Omental fat pad (tissue), 4 donors: ENCODE data around the gene GREB1L. TPM values are rescaled to one million over a fixed set of nuclear protein-coding genes. Genes with fewer than 3 reads are reported as not detected.

Source experiments
- ATAC-seq: fragments of 150-250 bp; one replicate; pipeline ENCODE4 v1.9.1; 2016; ENCODE audit warnings: mild to moderate bottlenecking, moderate library complexity; ENCODE audit not compliant: low FRiP score
- DNase-seq: peaks from one replicate; pipeline ENCODE4 v3.0.0-alpha.2; 2019; ENCODE audit warnings: low spot score
- total RNA-seq, 4 donors: library from RNA; depleted of rRNA; stranded (reverse); fragments of >200 nt; gene quantifications; one replicate each; pipeline ENCODE4 v1.1.0, GENCODE V29; 2016
- TF ChIP-seq, protein P1 (sequence below), 3 donors: fragments of 450-650 bp; IDR thresholded peaks; one replicate each; pipeline ENCODE4 v1.5.1; 2016 to 2017; ENCODE audit warnings: antibody characterized with exemption in 3 of 3, mild to moderate bottlenecking in 3 of 3, moderate library complexity in 2 of 3

The GREB1L gene
- 10 to 100 TPM in 3 of 4 donors, 1 to 10 TPM in 1; 6.0 to 29.5 (median 21.7) TPM for total RNA-seq

DNA sequence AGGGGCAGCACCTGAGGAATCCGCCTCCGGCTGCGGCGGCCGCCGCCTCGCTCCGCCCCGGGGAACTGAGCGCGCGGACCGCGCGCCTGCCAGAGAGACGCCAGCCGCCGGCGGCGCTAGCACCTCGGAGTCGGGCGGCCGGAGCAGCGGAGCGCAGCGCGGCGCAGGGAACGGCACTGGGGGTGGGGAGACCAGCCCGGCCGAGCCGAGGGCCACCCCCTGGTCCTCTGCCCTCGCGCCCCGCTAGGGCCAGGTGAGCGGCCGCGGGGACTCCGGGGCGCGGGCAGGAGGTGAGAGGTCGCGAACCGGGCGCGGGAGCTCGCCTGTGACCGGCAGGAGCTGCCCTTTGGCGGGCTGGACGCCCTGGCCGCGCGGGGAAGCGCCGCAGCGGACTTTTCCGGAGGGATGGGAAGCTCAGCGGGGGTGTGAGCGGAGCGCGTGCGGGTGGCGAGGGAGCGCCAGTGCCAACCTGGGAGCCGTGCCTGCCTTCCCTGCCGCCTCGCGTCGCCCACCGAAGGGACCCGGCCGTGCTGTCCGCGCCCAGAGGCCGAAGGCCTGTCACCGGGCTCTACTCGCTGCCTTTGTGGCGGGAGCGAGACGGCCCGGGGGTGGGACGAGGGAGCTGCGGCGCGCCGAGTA, at the start of gene GREB1L:
TSS of gene GREB1L (plus strand) at position 92 of the 639 bp plus-strand sequence. CDS start 141,287 bp downstream, outside the sequence.
- peak; percentile 73 for ATAC-seq
- TF ChIP-seq, protein P1, sequence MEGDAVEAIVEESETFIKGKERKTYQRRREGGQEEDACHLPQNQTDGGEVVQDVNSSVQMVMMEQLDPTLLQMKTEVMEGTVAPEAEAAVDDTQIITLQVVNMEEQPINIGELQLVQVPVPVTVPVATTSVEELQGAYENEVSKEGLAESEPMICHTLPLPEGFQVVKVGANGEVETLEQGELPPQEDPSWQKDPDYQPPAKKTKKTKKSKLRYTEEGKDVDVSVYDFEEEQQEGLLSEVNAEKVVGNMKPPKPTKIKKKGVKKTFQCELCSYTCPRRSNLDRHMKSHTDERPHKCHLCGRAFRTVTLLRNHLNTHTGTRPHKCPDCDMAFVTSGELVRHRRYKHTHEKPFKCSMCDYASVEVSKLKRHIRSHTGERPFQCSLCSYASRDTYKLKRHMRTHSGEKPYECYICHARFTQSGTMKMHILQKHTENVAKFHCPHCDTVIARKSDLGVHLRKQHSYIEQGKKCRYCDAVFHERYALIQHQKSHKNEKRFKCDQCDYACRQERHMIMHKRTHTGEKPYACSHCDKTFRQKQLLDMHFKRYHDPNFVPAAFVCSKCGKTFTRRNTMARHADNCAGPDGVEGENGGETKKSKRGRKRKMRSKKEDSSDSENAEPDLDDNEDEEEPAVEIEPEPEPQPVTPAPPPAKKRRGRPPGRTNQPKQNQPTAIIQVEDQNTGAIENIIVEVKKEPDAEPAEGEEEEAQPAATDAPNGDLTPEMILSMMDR (IDR thresholded peaks at IDR 0.05) = no peak
- DNase-seq = no peak

DNA sequence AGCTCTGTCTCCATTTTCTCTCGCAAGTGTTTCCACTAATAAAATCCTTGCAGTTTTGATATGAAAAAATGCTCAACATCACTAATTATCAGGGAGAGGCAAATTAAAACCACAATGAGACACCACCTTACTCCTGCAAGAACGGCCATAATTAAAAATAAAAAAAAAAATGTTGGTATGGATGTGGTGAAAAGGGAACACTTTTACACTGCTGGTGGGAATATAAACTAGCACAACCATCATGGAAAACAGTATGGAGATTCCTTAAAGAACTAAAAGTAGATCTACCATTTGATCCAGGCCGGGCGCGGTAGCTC, 49.8 kb upstream of the GREB1L start:
- DNase-seq = no peak
- ATAC-seq = no peak
- TF ChIP-seq, protein P1 (IDR thresholded peaks at IDR 0.05) = no peak

DNA sequence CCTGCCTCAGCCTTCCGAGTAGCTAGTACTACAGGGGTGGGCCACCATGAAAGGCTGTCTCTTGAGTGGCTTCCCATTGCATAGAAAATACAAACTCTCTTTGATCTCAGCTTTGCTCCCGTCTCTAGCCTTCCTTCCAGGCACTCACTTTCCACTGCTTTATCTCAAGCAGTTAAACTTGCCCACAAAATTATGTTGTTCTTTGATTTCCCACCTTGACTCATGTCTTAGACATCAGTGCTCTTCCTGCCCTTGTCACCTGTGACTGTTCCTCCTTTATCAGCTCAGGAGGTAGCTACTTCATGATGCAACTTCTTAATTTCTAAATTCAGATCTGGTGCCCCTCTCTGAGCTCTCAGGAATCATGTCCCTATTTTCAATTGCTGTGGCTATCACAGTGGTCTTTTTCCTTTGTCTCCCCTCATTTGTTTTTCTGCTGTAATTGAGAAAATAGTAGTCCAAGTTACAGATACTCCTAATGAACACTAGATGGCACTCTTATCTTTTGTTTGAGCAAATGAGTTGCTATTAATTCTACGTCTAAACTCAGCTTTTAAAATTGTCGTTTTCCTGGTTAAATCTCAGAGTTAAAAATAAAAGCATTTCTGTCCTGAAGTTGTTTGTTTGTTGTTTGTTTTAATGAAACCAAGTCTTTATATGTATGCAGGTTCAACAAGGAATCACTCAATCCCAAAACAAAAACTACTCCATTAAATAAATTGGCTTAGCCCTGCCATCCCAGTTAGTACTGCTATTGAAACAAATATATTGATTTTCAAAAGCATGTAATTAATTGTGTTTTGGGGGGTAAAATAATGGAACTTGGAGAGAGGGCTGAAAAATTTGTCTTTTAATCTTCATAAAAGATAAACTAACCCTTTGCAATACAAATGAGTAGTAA, 46.9 kb upstream of the GREB1L start:
- DNase-seq (no peak), ATAC-seq (no peak)
- TF ChIP-seq, protein P1 (IDR thresholded peaks at IDR 0.05) = no peak

DNA sequence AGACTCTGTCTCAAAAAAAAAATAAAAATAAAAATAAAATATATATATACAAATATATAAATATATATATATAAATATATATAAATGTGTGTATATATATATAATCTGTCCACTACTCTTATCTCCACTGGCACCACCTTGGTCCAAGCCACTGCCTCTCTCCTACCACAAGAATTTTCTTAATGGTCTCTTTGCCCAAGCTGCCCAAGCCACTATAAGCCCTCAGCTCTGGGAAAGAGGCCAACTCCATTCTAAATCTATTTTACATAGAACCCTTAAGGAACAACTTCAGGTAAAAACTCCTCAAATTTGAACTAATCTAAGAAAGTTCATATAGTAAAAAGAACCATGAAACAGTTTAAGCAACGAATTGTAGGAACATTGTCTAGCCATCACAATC, 45.6 kb upstream of the GREB1L start:
- TF ChIP-seq, protein P1 (IDR thresholded peaks at IDR 0.05) = no peak
- ATAC-seq (no peak), DNase-seq (no peak)

DNA sequence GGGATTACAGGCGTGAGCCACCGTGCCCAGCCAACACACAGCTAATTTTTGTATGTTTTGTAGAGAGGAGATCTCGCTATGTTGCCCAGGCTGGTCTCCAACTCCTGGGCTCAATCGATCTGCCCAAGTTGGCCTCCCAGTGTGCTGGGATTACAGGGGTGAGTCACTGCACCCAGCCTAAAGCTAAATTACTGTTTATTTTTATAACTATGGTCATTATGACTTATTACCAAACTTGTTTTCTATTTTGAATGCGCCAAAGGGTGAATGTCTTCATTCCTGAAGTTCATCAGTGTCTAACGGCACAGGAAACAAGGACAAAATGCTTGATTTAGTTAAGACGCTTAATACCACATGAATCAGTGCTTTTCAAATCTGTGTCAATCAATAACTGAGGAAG, 38.9 kb upstream of the GREB1L start:
- TF ChIP-seq, protein P1 (IDR thresholded peaks at IDR 0.05) = no peak
- DNase-seq = no peak
- ATAC-seq = no peak

DNA sequence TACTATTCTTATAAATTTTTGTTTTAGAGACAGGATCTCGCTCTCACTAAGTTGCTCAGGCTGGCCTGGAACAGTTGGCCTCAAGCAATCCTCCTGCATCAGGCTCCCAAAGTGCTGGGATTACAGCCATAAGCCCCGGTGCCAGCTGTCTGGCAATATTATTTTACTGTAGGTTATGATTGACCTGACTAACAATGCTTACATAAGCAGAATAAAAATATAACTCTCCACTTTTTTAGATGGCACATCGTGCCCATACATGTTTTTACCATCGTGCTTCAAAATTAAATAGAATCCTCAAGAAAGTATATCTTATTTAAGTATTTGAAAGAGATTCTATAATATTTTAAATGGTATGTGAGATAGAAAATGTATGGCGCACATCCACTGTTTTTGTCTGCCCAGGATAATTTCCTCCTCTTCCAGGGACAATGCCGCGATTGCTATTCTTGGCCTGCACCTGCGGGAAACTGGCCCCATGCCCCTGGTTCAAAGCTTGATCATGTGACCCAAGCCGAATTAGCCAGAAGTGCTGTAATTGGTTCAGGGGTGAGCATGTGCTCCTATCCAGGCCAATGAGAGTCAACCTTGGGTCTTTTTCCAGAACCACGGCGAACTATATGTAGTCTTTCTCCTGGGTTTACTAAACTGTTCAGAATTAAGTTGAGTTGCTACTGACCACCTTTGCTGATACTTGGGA, 38.3 kb upstream of the GREB1L start:
- ATAC-seq (no peak), DNase-seq (no peak)
- TF ChIP-seq, protein P1 (IDR thresholded peaks at IDR 0.05) = no peak
